ENCODE data around the gene GRAMD2B.
"Not testable (repeated sequence)": the region's sequence is repeated elsewhere in the genome, so short reads cannot be mapped to it uniquely, and the experiment has no call there.

Gene GRAMD2B

DNA sequence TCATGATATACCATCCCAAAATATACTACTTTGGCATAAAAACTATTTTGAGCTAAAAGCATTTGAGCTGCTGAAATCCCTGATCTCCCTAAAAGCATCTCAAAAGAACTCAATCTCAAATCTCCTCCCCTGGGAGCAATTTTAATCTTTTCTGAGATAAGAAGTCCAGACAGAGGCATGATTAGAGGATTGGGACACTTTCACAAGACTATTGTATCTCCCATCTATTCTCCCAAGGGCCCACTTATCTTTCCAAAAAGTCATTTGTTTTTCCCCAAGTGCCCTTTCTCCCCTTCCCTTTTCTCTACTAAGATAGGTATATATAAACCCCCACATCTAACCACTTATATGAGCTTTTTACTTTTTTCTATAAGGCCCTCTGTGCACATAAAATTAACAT is 92.1 kb downstream of the GRAMD2B start:
- DNase-seq = no peak

- DNase-seq = no peak
Observed at GRCh38 chr5:126516133-126516532, 92.9 kb downstream of the GRAMD2B start.

GRCh38 chr5:126516852-126517251 is 93.6 kb downstream of the GRAMD2B start:
- DNase-seq = no peak

- DNase-seq = not testable (repeated sequence)
Observed at GRCh38 chr5:126519223-126519622, 96.0 kb downstream of the GRAMD2B start.

DNA sequence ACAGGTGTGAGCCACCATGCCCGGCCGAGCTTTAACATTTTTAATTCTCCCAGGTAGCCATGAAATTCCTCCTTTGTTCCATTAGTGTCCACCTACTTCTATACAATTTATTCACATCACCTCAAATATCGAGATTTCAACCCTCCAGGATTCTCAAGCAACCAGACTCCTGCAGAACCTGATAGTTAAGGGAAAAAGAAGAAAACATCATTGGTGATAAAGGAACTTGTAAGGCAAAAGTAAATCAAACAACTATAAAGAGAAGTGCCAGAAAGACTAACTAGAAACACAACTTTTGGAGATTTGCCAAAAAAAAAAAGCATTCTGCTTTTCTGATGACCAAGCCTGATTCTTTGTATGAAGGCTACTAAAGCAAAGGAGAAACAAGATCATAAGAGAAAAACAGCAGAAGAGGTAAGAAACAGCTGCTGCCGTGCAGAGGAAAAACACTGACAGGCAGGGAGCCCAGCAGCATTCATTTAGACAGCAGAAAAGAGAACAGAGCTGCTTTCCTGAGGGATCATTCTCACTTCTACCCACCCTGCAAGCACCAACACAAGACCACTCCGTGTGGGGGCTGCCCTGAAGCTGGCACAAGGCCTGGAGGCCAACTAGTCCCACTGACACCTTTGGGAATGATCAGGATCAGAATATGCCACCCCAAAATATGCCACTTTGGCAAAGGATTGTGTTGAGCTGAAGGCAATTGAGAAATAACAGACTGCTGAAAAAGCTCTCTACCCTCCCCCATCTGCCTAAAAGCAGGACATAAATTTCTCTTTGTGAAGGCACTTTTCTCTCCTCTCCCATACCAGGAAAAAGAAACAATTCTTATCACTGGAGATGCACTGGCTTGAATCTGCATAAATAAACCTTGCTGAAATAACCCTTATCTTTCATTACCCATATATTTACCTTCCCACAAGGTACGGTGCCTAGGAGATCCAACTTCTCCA is 96.7 kb downstream of the GRAMD2B start:
- no peak for DNase-seq

DNA sequence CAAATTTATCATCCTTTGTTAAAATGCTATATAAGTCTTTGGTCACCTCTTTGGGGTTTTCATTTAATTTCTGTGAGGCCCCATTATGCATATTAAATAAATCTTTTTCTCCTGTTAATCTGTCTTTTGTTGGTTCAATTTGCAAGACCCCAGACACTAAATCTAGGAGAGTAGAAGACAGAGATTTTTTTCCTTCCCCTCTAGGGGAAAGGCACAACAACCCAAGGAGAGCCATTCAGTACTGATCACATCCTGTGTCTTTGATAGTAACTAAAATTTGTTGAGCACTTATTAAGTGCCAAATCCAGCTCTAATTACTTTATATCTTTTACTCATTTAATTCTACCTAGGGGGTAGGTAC is 97.4 kb downstream of the GRAMD2B start:
- DNase-seq = no peak

- no peak for DNase-seq
Observed at GRCh38 chr5:126521130-126521529, 97.9 kb downstream of the GRAMD2B start.

GRCh38 chr5:126523818-126524510 is 100.8 kb downstream of the GRAMD2B start:
- DNase-seq = no peak

- no peak for DNase-seq
Observed at GRCh38 chr5:126525630-126526245, 102.5 kb downstream of the GRAMD2B start.

DNA sequence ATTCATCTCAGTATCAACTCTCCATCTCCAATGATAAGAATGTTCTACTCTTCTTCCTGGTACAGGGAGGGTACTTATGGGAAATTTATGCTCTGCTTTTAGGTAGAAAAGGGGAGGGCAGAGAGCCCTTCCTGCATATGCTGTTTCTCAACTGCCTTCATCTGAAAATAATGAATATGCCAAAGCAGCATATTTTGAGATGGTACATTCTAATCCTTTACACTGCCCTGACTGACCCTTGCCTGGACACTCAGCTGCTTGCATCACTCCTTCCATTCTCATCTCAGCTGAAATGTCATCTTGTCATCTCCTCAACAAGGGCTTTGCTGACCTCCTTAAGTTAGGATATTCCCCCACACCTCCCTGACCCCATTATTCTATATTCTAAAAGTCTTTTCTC is 103.3 kb downstream of the GRAMD2B start:
- DNase-seq = no peak

DNA sequence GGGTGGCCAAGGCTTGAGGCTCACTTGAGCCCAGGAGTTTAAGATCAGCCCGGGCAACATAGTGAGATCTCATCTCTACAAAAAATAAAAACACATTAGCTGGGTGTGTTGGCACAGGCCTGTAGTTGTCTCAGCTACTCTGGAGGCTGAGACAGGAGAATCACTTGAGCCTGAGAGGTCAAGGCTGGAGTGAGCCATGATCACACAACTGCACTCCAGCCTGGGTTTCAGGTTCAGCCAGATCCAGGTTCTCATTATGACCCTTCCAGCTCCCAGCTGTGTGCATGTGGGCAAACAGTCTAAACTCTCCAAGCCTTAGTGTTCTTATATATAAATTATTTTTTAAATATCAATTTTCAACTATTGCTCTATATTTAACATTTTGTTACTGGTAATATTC is 103.9 kb downstream of the GRAMD2B start:
- DNase-seq = no peak

GRCh38 chr5:126527892-126528291 is 104.7 kb downstream of the GRAMD2B start:
- no peak for DNase-seq

GRCh38 chr5:126531543-126532120 is 108.4 kb downstream of the GRAMD2B start:
- DNase-seq = no peak

DNA sequence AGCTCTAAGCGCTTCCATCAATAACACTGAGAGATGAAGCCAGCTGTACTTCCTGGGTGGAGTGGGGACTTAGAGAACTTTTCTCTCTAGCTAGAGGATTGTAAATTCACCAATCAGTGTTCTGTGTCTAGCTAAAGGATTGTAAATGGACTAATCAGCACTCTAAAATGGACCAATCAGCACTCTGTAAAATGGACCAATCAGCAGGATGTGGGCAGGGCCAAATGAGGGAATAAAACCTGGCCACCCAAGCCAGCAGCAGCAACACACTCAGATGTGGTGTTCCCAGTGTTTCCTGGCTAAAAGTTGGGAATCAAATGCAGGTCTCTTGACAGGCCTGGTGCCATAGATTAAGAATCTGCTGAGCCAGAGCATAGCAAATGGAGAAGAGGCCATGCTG is 111.3 kb downstream of the GRAMD2B start:
- no peak for DNase-seq

GRCh38 chr5:126535856-126536545 is 112.8 kb downstream of the GRAMD2B start:
- DNase-seq = no peak

DNA sequence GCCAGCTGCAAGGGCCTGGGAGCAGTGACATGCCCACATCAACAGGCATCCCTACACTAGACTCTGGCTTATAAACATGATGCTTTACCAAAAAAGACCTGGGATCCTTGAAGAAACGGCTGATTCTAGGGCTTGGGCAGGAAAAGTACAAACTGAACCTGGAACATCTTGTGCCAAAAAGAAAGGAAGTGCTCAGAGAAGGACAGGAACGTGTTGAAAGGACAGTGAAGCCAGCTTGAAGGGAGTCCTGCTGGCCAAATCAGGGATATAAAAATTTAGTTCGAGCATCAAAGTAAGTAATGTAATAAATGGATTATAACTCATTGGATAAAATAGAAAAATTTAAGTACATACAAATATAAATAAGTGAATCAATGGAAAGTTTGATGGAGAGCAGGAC is 113.7 kb downstream of the GRAMD2B start:
- no peak for DNase-seq

DNA sequence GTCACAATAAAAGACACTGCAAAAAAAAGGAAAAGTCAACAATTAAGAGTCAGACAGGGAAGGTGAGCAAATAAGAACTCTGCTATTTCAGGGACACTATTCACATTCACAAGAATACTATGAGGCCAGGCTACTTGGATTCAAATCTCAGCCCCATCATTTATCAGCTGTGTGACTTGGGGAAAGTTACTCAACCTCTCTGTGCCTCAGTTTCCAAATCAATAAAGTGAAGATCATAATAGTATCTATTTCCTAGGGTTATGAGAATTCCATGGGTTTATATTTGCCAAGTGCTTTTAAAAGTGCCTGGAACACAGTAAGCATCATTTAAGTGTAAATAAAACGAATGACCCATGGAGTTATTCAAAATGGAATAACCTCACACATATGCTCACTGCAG is 115.4 kb downstream of the GRAMD2B start:
- no peak for DNase-seq

GRCh38 chr5:126540631-126541030 is 117.4 kb downstream of the GRAMD2B start:
- DNase-seq = no peak

- no peak for DNase-seq
Observed at GRCh38 chr5:126542441-126542840, 119.2 kb downstream of the GRAMD2B start.

DNA sequence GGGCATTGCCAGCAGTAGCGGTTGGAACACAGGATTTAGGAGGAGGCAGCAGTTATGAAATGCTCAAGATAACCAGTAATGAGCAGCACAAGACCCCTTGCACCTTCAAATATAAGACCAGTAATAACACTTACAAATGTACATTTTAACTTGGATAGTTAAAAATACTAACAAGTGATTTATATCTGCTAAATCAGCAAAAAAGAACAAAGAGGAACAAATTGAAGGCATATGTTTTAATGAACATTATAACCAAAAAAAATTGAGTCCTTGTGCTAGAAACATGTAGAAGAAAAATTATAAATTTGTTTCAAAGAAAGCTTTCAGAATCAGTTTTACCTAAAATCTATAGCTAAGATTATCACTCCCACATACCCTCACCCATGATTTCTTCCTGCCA is 119.8 kb downstream of the GRAMD2B start:
- DNase-seq = no peak

DNA sequence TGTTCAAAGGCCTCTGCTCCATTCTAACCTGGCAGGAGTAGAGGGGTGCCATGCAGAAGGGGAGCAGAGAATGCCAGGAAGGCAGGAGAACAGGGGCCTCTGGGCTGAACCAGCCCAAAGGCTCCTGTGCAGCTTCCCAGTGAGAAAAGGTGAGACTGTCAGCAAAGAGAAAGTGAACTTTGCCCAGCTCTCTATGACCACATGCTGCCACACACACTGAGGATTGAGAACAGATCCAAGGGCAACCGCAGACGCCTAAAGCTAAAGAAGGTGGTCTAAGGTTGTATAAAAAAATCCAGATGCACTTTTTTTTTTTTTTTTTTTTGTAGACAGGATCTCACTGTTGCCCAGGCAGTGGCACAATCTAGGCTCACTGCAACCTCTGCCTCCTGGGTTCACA is 120.5 kb downstream of the GRAMD2B start:
- no peak for DNase-seq
